OCI-LY1 (cell line): ENCODE data around the gene MAST3.
A peak's percentile ranks its signal among the peaks of the same experiment; 100 is the strongest.

ENCODE experiments used
- H2AFZ ChIP-seq: fragments of 200-600 bp; sonication (generic), shearing (Covaris generic); 2 replicates; pipeline ENCODE4 v1.6.0; 2014; ENCODE audit warnings: antibody characterized with exemption, mild to moderate bottlenecking, low read length
- H3F3A ChIP-seq: fragments of 200-600 bp; sonication (generic), shearing (Covaris generic); 2 replicates; pipeline ENCODE4 v1.6.0; 2014; ENCODE audit warnings: mild to moderate bottlenecking, antibody characterized with exemption, low read length, moderate library complexity; ENCODE audit not compliant: insufficient read depth
- H3K27ac ChIP-seq: fragments of 200-600 bp; sonication (generic); 2 replicates; pipeline ENCODE4 v1.5.1; 2014; ENCODE audit warnings: low read length, mixed run types, mild to moderate bottlenecking, low read depth; ENCODE audit not compliant: poor library complexity, severe bottlenecking
- H3K27me3 ChIP-seq: fragments of 200-600 bp; sonication (generic); 2 replicates; pipeline ENCODE4 v1.6.0; 2014; ENCODE audit warnings: antibody characterized with exemption, mild to moderate bottlenecking, low read length, moderate library complexity; ENCODE audit not compliant: insufficient read depth
- H3K36me3 ChIP-seq: fragments of 200-600 bp; sonication (generic); 2 replicates; pipeline ENCODE4 v1.6.1; 2014; ENCODE audit warnings: mild to moderate bottlenecking, antibody characterized with exemption, low read length, moderate library complexity, mixed read lengths; ENCODE audit not compliant: insufficient read depth
- H3K4me1 ChIP-seq: fragments of 200-600 bp; sonication (generic); 2 replicates; pipeline ENCODE4 v1.5.1; 2014; ENCODE audit warnings: mild to moderate bottlenecking, low read length, moderate library complexity; ENCODE audit not compliant: insufficient read depth, severe bottlenecking
- H3K4me2 ChIP-seq: fragments of 200-600 bp; sonication (generic), shearing (Covaris generic); 2 replicates; pipeline ENCODE4 v1.6.1; 2014; ENCODE audit warnings: low read length
- H3K4me3 ChIP-seq: fragments of 200-600 bp; sonication (generic); 2 replicates; pipeline ENCODE4 v1.5.1; 2014; ENCODE audit warnings: low read length, low read depth, mild to moderate bottlenecking, mixed read lengths; ENCODE audit not compliant: poor library complexity, severe bottlenecking
- H3K79me2 ChIP-seq: fragments of 200-600 bp; shearing (Covaris generic); 2 replicates; pipeline ENCODE4 v1.6.1; 2016; ENCODE audit warnings: mixed run types, low read length, mixed read lengths; ENCODE audit not compliant: insufficient read depth
- H3K9ac ChIP-seq: fragments of 200-600 bp; sonication (generic), shearing (Covaris generic); 2 replicates; pipeline ENCODE4 v1.6.1; 2014; ENCODE audit warnings: mild to moderate bottlenecking, low read length, mixed read lengths
- H3K9me2 ChIP-seq: fragments of 200-600 bp; sonication (generic), shearing (Covaris generic); 2 replicates; pipeline ENCODE4 v1.6.1; 2014; ENCODE audit warnings: low read depth, mild to moderate bottlenecking, low read length, mixed read lengths
- H3K9me3 ChIP-seq: fragments of 200-600 bp; shearing (Covaris generic); 2 replicates; pipeline ENCODE4 v1.6.1; 2014; ENCODE audit warnings: low read length, mixed read lengths
- H4K20me1 ChIP-seq: fragments of 200-600 bp; sonication (generic), shearing (Covaris generic); 2 replicates; pipeline ENCODE4 v1.6.0; 2016; ENCODE audit warnings: mild to moderate bottlenecking, low read length; ENCODE audit not compliant: insufficient read depth
- EZH2 ChIP-seq: fragments of 200-600 bp; sonication (generic), shearing (Covaris generic); IDR thresholded peaks from 2 replicates; pipeline ENCODE4 v1.8.0; 2017; ENCODE audit warnings: borderline replicate concordance, mixed run types, mild to moderate bottlenecking, antibody characterized with exemption, low read length, moderate library complexity, mixed read lengths
- TF ChIP-seq, protein P1 (sequence below): fragments of 200-600 bp; sonication (generic), shearing (Covaris generic); IDR thresholded peaks from 2 replicates; pipeline ENCODE4 v1.5.1; 2017; ENCODE audit warnings: mild to moderate bottlenecking, antibody characterized with exemption, low read length, moderate library complexity, mixed read lengths

MAST3 gene

DNA sequence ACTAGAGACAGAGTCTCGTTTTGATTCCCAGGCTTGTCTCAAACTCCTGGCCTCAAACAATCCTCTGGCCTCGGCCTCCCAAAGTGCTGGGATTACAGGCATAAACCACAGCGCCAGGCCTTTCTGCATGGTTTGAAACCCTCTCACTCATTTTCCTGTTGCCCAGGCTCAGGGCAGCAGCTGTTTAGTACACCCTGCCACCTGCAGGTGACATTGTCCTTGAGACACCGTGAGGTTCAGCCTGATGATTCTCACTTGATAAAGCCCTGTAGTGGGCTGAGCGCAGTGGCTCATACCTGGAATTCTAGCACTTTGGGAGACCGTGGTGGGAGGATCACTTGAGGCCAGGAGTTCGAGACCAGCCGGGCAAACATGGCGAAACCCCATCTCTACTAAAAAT is 23.4 kb upstream of the MAST3 start:
- Histone ChIP-seq H3K4me3 (no peak overlapping the region), H3K9me3 (no peaks in the 10 kb centered on the region), H3K27me3 (no peaks in the 10 kb centered on the region), H3F3A (no peaks in the 10 kb centered on the region), H3K27ac (no peak overlapping the region), H3K9ac (no peak overlapping the region), H3K9me2 (no peaks in the 10 kb centered on the region), H3K4me1 (no peaks in the 10 kb centered on the region), H3K4me2 (no peak overlapping the region), H3K36me3 (peaks cover 3% of the 10 kb centered on the region; the same call in 1 of the 2 replicates), H2AFZ (no peak overlapping the region), H3K79me2 (no peaks in the 10 kb centered on the region), H4K20me1 (no peaks in the 10 kb centered on the region)
- TF ChIP-seq, protein P1, sequence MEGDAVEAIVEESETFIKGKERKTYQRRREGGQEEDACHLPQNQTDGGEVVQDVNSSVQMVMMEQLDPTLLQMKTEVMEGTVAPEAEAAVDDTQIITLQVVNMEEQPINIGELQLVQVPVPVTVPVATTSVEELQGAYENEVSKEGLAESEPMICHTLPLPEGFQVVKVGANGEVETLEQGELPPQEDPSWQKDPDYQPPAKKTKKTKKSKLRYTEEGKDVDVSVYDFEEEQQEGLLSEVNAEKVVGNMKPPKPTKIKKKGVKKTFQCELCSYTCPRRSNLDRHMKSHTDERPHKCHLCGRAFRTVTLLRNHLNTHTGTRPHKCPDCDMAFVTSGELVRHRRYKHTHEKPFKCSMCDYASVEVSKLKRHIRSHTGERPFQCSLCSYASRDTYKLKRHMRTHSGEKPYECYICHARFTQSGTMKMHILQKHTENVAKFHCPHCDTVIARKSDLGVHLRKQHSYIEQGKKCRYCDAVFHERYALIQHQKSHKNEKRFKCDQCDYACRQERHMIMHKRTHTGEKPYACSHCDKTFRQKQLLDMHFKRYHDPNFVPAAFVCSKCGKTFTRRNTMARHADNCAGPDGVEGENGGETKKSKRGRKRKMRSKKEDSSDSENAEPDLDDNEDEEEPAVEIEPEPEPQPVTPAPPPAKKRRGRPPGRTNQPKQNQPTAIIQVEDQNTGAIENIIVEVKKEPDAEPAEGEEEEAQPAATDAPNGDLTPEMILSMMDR: peak; percentile 48; the same call in 1 of the 2 replicates
- TF ChIP-seq EZH2: no peak

DNA sequence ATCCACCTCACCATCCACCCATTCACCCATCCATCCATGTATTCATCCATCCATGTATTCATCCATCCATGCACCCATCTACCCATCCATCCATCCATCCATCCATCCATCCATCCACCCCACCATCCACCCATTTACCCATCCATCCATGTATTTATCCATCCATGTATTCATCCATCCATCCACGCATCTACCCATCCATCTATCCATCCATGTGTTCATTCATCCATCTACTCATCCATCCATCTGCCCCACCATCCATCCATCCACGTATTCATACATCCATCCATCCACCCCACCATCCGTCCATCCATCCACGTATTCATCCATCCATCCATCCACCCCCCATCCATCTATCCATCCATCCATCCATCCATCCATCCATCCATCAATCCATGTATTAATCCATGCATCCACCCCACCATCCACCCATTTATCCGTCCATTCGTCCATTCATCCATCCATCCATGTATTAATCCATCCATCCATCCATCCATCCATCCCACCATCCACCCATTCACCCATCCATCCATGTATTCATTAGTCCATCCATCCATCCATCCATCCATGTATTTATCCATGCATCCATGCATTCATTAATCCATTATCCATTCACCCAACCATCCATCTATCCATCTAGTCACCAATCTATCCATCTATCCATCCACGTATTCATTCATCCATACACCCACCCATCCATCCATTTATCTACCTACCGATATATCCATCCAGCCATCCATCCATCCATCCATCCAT is 13.5 kb upstream of the MAST3 start:
- Histone ChIP-seq H3K27ac (no peak overlapping the region), H4K20me1 (no peaks in the 10 kb centered on the region)

DNA sequence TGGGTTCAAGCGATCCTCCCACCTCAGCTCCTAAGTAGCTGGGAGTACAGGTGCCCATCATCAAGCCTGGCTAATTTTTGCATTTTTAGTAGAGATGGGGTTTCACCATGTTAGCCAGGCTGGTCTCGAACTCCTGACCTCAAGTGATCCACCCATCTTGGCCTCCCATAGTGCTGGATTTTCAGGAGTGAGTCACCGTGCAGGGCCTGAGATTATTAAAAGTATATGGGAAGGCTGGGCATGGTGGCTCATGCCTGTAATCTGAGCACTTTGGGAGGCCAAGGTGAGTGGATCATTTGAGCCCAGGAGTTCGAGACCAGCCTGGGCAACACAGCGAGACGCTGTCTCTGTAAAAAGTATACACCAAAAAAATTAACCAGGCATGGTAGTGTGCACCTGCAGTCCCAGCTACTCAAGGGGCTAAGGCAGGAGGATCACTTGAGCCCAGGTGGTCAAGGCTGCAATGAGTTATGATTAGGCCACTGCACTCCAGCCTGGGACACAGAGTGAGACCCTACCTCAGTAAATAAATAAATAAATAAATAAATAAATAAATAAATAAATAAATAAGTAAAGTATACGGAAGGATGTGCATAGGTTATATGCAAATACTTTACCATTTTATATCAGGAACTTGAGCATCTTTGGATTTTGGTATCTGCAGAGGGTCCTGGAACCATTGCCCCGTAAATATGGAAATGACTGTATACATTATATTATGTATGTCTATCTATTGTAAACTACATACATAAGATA is 11.7 kb upstream of the MAST3 start:
- H3K9me3 ChIP-seq: no peaks in the 10 kb centered on the region
- H3K79me2 ChIP-seq: no peaks in the 10 kb centered on the region
- H3K4me3 ChIP-seq: no peak overlapping the region
- H3K36me3 ChIP-seq: no peaks in the 10 kb centered on the region
- TF ChIP-seq, protein P1: no peak
- TF ChIP-seq EZH2: no peak
- H3K9ac ChIP-seq: no peak overlapping the region
- no peaks in the 10 kb centered on the region for H3K27me3 ChIP-seq
- peak overlapping the region; percentile 72 for H3K27ac ChIP-seq
- H2AFZ ChIP-seq: no peak overlapping the region
- no peaks in the 10 kb centered on the region for H3F3A ChIP-seq
- peak overlapping the region; percentile 63 for H3K4me2 ChIP-seq
- H4K20me1 ChIP-seq: no peaks in the 10 kb centered on the region
- H3K4me1 ChIP-seq: peaks cover 38% of the 10 kb centered on the region
- no peaks in the 10 kb centered on the region for H3K9me2 ChIP-seq

More for the DNA sequence above, 13.5 kb upstream of the MAST3 start:
- no peaks in the 10 kb centered on the region for H3K36me3 ChIP-seq
- H3K79me2 ChIP-seq: no peaks in the 10 kb centered on the region
- H3K9me3 ChIP-seq: no peaks in the 10 kb centered on the region
- no peak overlapping the region for H3K9ac ChIP-seq
- no peak overlapping the region for H3K4me2 ChIP-seq
- no peaks in the 10 kb centered on the region for H3K9me2 ChIP-seq
- no peaks in the 10 kb centered on the region for H3K27me3 ChIP-seq
- no peak overlapping the region for H2AFZ ChIP-seq
- no peak overlapping the region for H3K4me3 ChIP-seq
- no peak for TF ChIP-seq EZH2
- TF ChIP-seq, protein P1: no peak
- no peaks in the 10 kb centered on the region for H3F3A ChIP-seq
- H3K4me1 ChIP-seq: peaks cover 21% of the 10 kb centered on the region
